H1 (cell line): ENCODE measurements around the gene NEGR1. TPM values are rescaled to one million over a fixed set of nuclear protein-coding genes. Genes with fewer than 3 reads are reported as not detected.

Source experiments
- CTCF ChIA-PET: fragments of 300-600 bp; sonication (Branson Sonifier 250); formaldehyde crosslinking; loops from one replicate; lab custom pipeline; 2021; ENCODE audit not compliant: partially characterized antibody; lab: Charles Lee
- POLR2A ChIA-PET: fragments of 300-600 bp; sonication (Branson Sonifier 250); formaldehyde crosslinking; loops from one replicate; lab custom pipeline; 2021; ENCODE audit warnings: inconsistent platforms; ENCODE audit not compliant: partially characterized antibody; lab: Charles Lee
- DNase-seq, 2 experiments: peaks; one replicate each; pipeline versions ENCODE4 v3.0.0 to v3.0.0-alpha.2; 2010 to 2022; ENCODE audit warnings: low spot score in 2 of 2, low read depth in 1 of 2, mixed read lengths in 1 of 2
- FAIRE-seq: peaks from 2 replicates; lab custom pipeline; 2011; peaks lifted over from hg19 to GRCh38; lab: Jason Lieb, UNC
- H2AFZ ChIP-seq: 2 replicates; pipeline ENCODE4 v1.8.1; 2012; ENCODE audit warnings: low read length, inconsistent platforms
- H2AK5ac ChIP-seq: 2 replicates; pipeline ENCODE4 v1.6.1; 2013; ENCODE audit warnings: low read depth, low read length
- H2BK120ac ChIP-seq: replicated peaks from 2 replicates; pipeline ENCODE3; 2013; ENCODE audit warnings: low read depth, low read length, inconsistent platforms
- H2BK12ac ChIP-seq: 2 replicates; pipeline ENCODE4 v1.6.1; 2013; ENCODE audit warnings: low read depth, low read length
- H2BK15ac ChIP-seq: 2 replicates; pipeline ENCODE4 v1.6.1; 2013; ENCODE audit warnings: low read length
- H2BK20ac ChIP-seq: 2 replicates; pipeline ENCODE4 v1.6.1; 2013; ENCODE audit warnings: low read length
- H2BK5ac ChIP-seq: 2 replicates; pipeline ENCODE4 v1.6.1; 2013; ENCODE audit warnings: low read depth, low read length
- H3K14ac ChIP-seq: 2 replicates; pipeline ENCODE4 v1.6.1; 2013; ENCODE audit warnings: inconsistent platforms; ENCODE audit not compliant: insufficient read length
- H3K18ac ChIP-seq: 2 replicates; pipeline ENCODE4 v1.6.1; 2013; ENCODE audit warnings: low read length; ENCODE audit errors: extremely low read depth
- H3K23ac ChIP-seq: 2 replicates; pipeline ENCODE4 v1.6.1; 2013; ENCODE audit warnings: inconsistent platforms; ENCODE audit not compliant: insufficient read length
- H3K23me2 ChIP-seq: 2 replicates; pipeline ENCODE4 v1.6.1; 2013; ENCODE audit warnings: low read depth, low read length
- H3K27ac ChIP-seq: 2 replicates; pipeline ENCODE4 v1.6.1; 2011; ENCODE audit warnings: low read depth, low read length, inconsistent platforms
- H3K27me3 ChIP-seq, 4 experiments: replicated peaks in 1 of 4; 1 replicate in 1 of 4; 2 replicates in 3 of 4; pipeline versions ENCODE4 v1.6.1 to v1.8.1; 2011 to 2013; ENCODE audit warnings: low read length in 3 of 4, mild to moderate bottlenecking in 3 of 4, inconsistent platforms in 2 of 4, mixed read lengths in 2 of 4, moderate library complexity in 1 of 4; ENCODE audit not compliant: control insufficient read depth in 3 of 4, insufficient read depth in 3 of 4; ENCODE audit errors: extremely low read depth in 1 of 4
- H3K36me3 ChIP-seq, 4 experiments: 2 replicates each; pipeline versions ENCODE4 v1.6.1 to v1.8.1; 2011 to 2013; ENCODE audit warnings: mild to moderate bottlenecking in 4 of 4, low read length in 3 of 4, moderate library complexity in 2 of 4, control low read depth in 1 of 4, inconsistent platforms in 1 of 4; ENCODE audit not compliant: insufficient read depth in 4 of 4, control insufficient read depth in 2 of 4
- H3K4ac ChIP-seq: replicated peaks from 2 replicates; pipeline ENCODE3; 2013; ENCODE audit warnings: low read length, low read depth, mixed read lengths, inconsistent platforms; ENCODE audit not compliant: insufficient read length
- H3K4me1 ChIP-seq, 4 experiments: replicated peaks in 1 of 4; 1 replicate in 1 of 4; 2 replicates in 3 of 4; pipeline versions ENCODE4 v1.6.1 to v1.8.1; 2011 to 2013; ENCODE audit warnings: low read length in 3 of 4, inconsistent platforms in 2 of 4, mixed read lengths in 1 of 4; ENCODE audit not compliant: insufficient read depth in 4 of 4, control insufficient read depth in 3 of 4
- H3K4me2 ChIP-seq, 2 experiments: 2 replicates each; pipeline versions ENCODE4 v1.6.1 to v1.8.1; 2011 to 2013; ENCODE audit warnings: low read depth in 2 of 2, low read length in 2 of 2, control low read depth in 1 of 2, inconsistent platforms in 1 of 2, mild to moderate bottlenecking in 1 of 2; ENCODE audit not compliant: insufficient read depth in 1 of 2
- H3K4me3 ChIP-seq, 4 experiments: fragments of 200-600, 300-600 bp in 1 of 4; sonication (generic), shearing (Covaris generic), sonication (Bioruptor Twin) in 1 of 4; 2 replicates each; pipeline versions ENCODE4 v1.5.1 to v1.8.1; 2011 to 2016; ENCODE audit warnings: low read length in 4 of 4, low read depth in 3 of 4, control low read depth in 2 of 4, inconsistent platforms in 2 of 4, mild to moderate bottlenecking in 2 of 4, mixed read lengths in 1 of 4, moderate library complexity in 1 of 4; ENCODE audit not compliant: insufficient read depth in 2 of 4; ENCODE audit errors: extremely low read depth in 1 of 4
- H3K56ac ChIP-seq: replicated peaks from 2 replicates; pipeline ENCODE3; 2013; ENCODE audit warnings: low read depth, mild to moderate bottlenecking, mixed read lengths, low read length, inconsistent platforms; ENCODE audit not compliant: insufficient read length
- H3K79me1 ChIP-seq: 2 replicates; pipeline ENCODE4 v1.6.1; 2013; ENCODE audit warnings: low read depth, low read length, control low read depth
- H3K79me2 ChIP-seq, 2 experiments: 2 replicates each; pipeline versions ENCODE4 v1.6.1 to v1.8.1; 2012 to 2013; ENCODE audit warnings: low read length in 2 of 2, mild to moderate bottlenecking in 2 of 2, inconsistent platforms in 1 of 2; ENCODE audit not compliant: insufficient read depth in 2 of 2, control insufficient read depth in 1 of 2
- H3K9ac ChIP-seq, 4 experiments: replicated peaks in 1 of 4; 1 replicate in 1 of 4; 2 replicates in 3 of 4; pipeline versions ENCODE4 v1.6.1 to v1.8.1; 2011 to 2013; ENCODE audit warnings: low read depth in 3 of 4, low read length in 3 of 4, control low read depth in 2 of 4, mild to moderate bottlenecking in 2 of 4, moderate library complexity in 2 of 4, inconsistent platforms in 1 of 4; ENCODE audit errors: extremely low read depth in 1 of 4
- H3K9me3 ChIP-seq, 2 experiments: 2 replicates each; pipeline versions ENCODE4 v1.6.1 to v1.8.1; 2012 to 2013; ENCODE audit warnings: mild to moderate bottlenecking in 2 of 2, moderate library complexity in 2 of 2, control low read depth in 1 of 2, inconsistent platforms in 1 of 2, low read depth in 1 of 2, low read length in 1 of 2, mixed read lengths in 1 of 2; ENCODE audit not compliant: insufficient read depth in 2 of 2
- H4K20me1 ChIP-seq, 2 experiments: replicated peaks in 1 of 2; 2 replicates each; pipeline versions ENCODE3 to v1.8.1; 2011 to 2013; ENCODE audit warnings: inconsistent platforms in 2 of 2, low read length in 2 of 2, mild to moderate bottlenecking in 1 of 2; ENCODE audit not compliant: insufficient read depth in 2 of 2, control insufficient read depth in 1 of 2
- H4K5ac ChIP-seq: 2 replicates; pipeline ENCODE4 v1.6.1; 2013; ENCODE audit warnings: low read length, low read depth, mixed read lengths, inconsistent platforms; ENCODE audit not compliant: insufficient read length
- H4K8ac ChIP-seq: 2 replicates; pipeline ENCODE4 v1.8.0; 2013; ENCODE audit warnings: mild to moderate bottlenecking, moderate library complexity, low read length, inconsistent platforms; ENCODE audit not compliant: insufficient read depth; ENCODE audit errors: extremely low read depth
- H4K91ac ChIP-seq: replicated peaks from 2 replicates; pipeline ENCODE3; 2013; ENCODE audit warnings: low read length, mixed read lengths, inconsistent platforms; ENCODE audit not compliant: insufficient read length
- EP300 ChIP-seq, 2 experiments: IDR thresholded peaks; 1 replicate in 1 of 2; 2 replicates in 1 of 2; pipeline ENCODE4 v1.6.1; 2011 to 2012; ENCODE audit warnings: low read depth in 2 of 2, low read length in 2 of 2, mild to moderate bottlenecking in 2 of 2, borderline replicate concordance in 1 of 2, inconsistent platforms in 1 of 2, moderate library complexity in 1 of 2
- GABPA ChIP-seq: IDR thresholded peaks from 2 replicates; pipeline ENCODE4 v1.6.1; 2011; ENCODE audit warnings: mild to moderate bottlenecking, low read length, moderate library complexity, borderline replicate concordance; ENCODE audit not compliant: insufficient read depth
- MAFK ChIP-seq: IDR thresholded peaks from 2 replicates; pipeline ENCODE4 v1.6.1; 2012; ENCODE audit warnings: low read depth, mild to moderate bottlenecking, improper control_type of control experiment, low read length
- RAD21 ChIP-seq, 2 experiments: IDR thresholded peaks in 1 of 2; conservative IDR thresholded peaks in 1 of 2; 2 replicates each; pipeline ENCODE4 v1.6.1; 2011; ENCODE audit warnings: low read depth in 2 of 2, low read length in 2 of 2, improper control_type of control experiment in 1 of 2, inconsistent platforms in 1 of 2, mild to moderate bottlenecking in 1 of 2, moderate library complexity in 1 of 2
- RBBP5 ChIP-seq: IDR thresholded peaks from 2 replicates; pipeline ENCODE4 v1.7.1; 2012; ENCODE audit warnings: low read depth, mild to moderate bottlenecking, inconsistent platforms, low read length, moderate library complexity, borderline replicate concordance
- SRF ChIP-seq: IDR thresholded peaks from 2 replicates; pipeline ENCODE4 v1.6.1; 2011; ENCODE audit warnings: mild to moderate bottlenecking, low read depth, low read length, moderate library complexity
- TBP ChIP-seq: IDR thresholded peaks from 2 replicates; pipeline ENCODE4 v1.6.1; 2011; ENCODE audit warnings: low read depth, low read length, improper control_type of control experiment
- TEAD4 ChIP-seq: IDR thresholded peaks from 2 replicates; pipeline ENCODE4 v1.6.1; 2012; ENCODE audit warnings: low read depth, low read length, inconsistent platforms, mixed read lengths
- WGBS, 2 experiments: shearing (Covaris generic) in 1 of 2; methylation state at CpG; one replicate each; pipeline versions ENCODE4 v1.1.6 to v1.1.7; 2013 to 2015; ENCODE audit warnings: low lambda C conversion rate in 2 of 2, mixed read lengths in 2 of 2, inconsistent platforms in 1 of 2, low coverage in 1 of 2, missing lambda C conversion rate in 1 of 2; ENCODE audit not compliant: insufficient replicate concordance in 2 of 2, insufficient coverage in 1 of 2, insufficient read length in 1 of 2; ENCODE audit errors: extremely low coverage in 1 of 2, missing lambda C conversion rate in 1 of 2; 5-methylcytosine and 5-hydroxymethylcytosine counted together
- polyA plus RNA-seq, 7 experiments: library from polyadenylated mRNA; depleted of rRNA in 3 of 7; stranded (reverse) in 5 of 7; unstranded in 2 of 7; fragments of >200 nt in 5 of 7; fragments of 200-250 nt in 2 of 7; gene quantifications; 1 replicate in 5 of 7; 2 replicates in 1 of 7; 4 replicates in 1 of 7; pipeline versions ENCODE4 v1.2.1 to v1.2.3, GENCODE V29; 2011 to 2013; ENCODE audit warnings: missing spikeins in 2 of 7, mixed read lengths in 2 of 7
- total RNA-seq: library from RNA; stranded (reverse); fragmentation: NEBNext Ultra II Directional; extraction: Animal tissue kit (Norgen Biotek cat#: 25700); gene quantifications from 2 replicates; pipeline ENCODE4 v1.2.1, GENCODE V29; 2021
- TF ChIP-seq, protein P1 (sequence below), 3 experiments: IDR thresholded peaks; 1 replicate in 2 of 3; 2 replicates in 1 of 3; pipeline versions ENCODE4 v1.5.1 to v1.6.1; 2011; ENCODE audit warnings: low read length in 3 of 3, mild to moderate bottlenecking in 3 of 3, inconsistent platforms in 2 of 3, low read depth in 1 of 3, moderate library complexity in 1 of 3; ENCODE audit not compliant: insufficient read depth in 1 of 3; ENCODE audit errors: control extremely low read depth in 1 of 3

The NEGR1 gene
- total and polyA plus RNA-seq, 2 of the 8 experiments (the other 6 are each of a cell fraction or from before 2014, with no cell fraction given), result 0.71 to 1.3 TPM

DNA sequence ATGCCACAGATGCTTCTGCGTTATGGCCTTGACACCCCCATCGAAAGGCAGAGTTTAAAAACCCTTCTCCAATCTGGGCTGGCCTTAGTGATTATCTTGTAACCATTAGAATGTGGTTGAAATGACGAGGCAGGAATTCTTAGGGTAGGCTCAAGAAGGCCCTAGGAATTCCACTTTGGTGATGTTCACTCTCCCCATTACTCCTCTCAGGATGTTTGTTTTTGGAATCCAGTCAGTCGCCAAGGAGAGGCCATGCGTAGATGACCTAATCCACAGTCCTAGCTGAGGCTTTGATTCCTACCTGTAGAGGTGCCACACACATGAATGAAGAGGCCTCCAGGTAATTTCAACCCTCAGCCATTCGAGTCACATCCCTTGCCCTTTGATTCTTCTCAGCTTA, 318.2 kb downstream of the NEGR1 start:
- no peak overlapping the region for H3K4me2 ChIP-seq
- FAIRE-seq (no peak), DNase-seq (peak in 1 of 2 experiments; percentile 7)
- no peaks in the 10 kb centered on the region for H3K36me3 ChIP-seq
- H3K23ac ChIP-seq, result no peak overlapping the region
- no peaks in the 10 kb centered on the region for H4K20me1 ChIP-seq
- H3K9ac ChIP-seq, result no peak overlapping the region
- H2AK5ac ChIP-seq, result no peak overlapping the region
- no peak overlapping the region for H2BK15ac ChIP-seq
- no peak overlapping the region for H4K5ac ChIP-seq
- H3K27me3 ChIP-seq, result no peaks in the 10 kb centered on the region
- H3K27ac ChIP-seq, result no peak overlapping the region
- no peak overlapping the region for H2BK5ac ChIP-seq
- 0 out of 2 replicates have a peak overlapping the region, but pooled peaks have one; percentile 12 for H2AFZ ChIP-seq
- H3K18ac ChIP-seq, result no peak overlapping the region
- no peak overlapping the region for H3K56ac ChIP-seq
- WGBS, 2 experiments, result 88% methylated on average over 6 of the region's 6 CpGs; no CpG with 5 or more reads in 1 of the 2 experiments
- ChIA-PET POLR2A (no interaction called here), CTCF (no interaction called here)
- no peak overlapping the region for H2BK120ac ChIP-seq
- no peaks in the 10 kb centered on the region for H3K9me3 ChIP-seq
- H3K4me3 ChIP-seq, result no peak overlapping the region
- H3K23me2 ChIP-seq, result no peaks in the 10 kb centered on the region
- no peaks in the 10 kb centered on the region for H3K4me1 ChIP-seq
- H2BK20ac ChIP-seq, result no peak overlapping the region
- no peaks in the 10 kb centered on the region for H3K79me2 ChIP-seq
- H3K14ac ChIP-seq, result no peak overlapping the region
- no peak overlapping the region for H4K91ac ChIP-seq
- H3K4ac ChIP-seq, result no peak overlapping the region
- H2BK12ac ChIP-seq, result no peak overlapping the region
- no peaks in the 10 kb centered on the region for H3K79me1 ChIP-seq
- H4K8ac ChIP-seq, result no peak overlapping the region
- TF ChIP-seq RBBP5 (no peak), MAFK (no peak), TBP (no peak), RAD21 (IDR thresholded peaks at IDR 0.05 in 1 of 2, conservative IDR thresholded peaks at IDR 0.05 in 1 of 2; ENCODE audit: low read depth in 2 of 2, low read length in 2 of 2) (peak in 1 of 2 experiments; percentile 18; a peak in 1 of 4 replicates), SRF (no peak), EP300 (IDR thresholded peaks at IDR 0.05; ENCODE audit: borderline replicate concordance in 1 of 2, low read depth in 2 of 2, low read length in 2 of 2) (0 out of 3 replicates have a peak, but pooled peaks of 1 of the 2 experiments have one; percentile 8), TEAD4 (peak; percentile 40; the same call in 1 of the 2 replicates), GABPA (no peak)
- TF ChIP-seq, protein P1, sequence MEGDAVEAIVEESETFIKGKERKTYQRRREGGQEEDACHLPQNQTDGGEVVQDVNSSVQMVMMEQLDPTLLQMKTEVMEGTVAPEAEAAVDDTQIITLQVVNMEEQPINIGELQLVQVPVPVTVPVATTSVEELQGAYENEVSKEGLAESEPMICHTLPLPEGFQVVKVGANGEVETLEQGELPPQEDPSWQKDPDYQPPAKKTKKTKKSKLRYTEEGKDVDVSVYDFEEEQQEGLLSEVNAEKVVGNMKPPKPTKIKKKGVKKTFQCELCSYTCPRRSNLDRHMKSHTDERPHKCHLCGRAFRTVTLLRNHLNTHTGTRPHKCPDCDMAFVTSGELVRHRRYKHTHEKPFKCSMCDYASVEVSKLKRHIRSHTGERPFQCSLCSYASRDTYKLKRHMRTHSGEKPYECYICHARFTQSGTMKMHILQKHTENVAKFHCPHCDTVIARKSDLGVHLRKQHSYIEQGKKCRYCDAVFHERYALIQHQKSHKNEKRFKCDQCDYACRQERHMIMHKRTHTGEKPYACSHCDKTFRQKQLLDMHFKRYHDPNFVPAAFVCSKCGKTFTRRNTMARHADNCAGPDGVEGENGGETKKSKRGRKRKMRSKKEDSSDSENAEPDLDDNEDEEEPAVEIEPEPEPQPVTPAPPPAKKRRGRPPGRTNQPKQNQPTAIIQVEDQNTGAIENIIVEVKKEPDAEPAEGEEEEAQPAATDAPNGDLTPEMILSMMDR (IDR thresholded peaks at IDR 0.05; ENCODE audit: control extremely low read depth in 1 of 3, insufficient read depth in 1 of 3, low read depth in 1 of 3, low read length in 3 of 3), result 0 out of 4 replicates have a peak, but pooled peaks of 1 of the 3 experiments have one; percentile 8
